ENCODE results near the gene HEXD. TPM values are rescaled to one million over a fixed set of nuclear protein-coding genes. Genes with fewer than 3 reads are reported as not detected.
"Not testable (repeated sequence)": the region's sequence is repeated elsewhere in the genome, so short reads cannot be mapped to it uniquely, and the experiment has no call there.

HEXD gene
- total and polyA plus RNA-seq, 11 donors: 9.9 to 24.1 (median 15.1) TPM

DNA sequence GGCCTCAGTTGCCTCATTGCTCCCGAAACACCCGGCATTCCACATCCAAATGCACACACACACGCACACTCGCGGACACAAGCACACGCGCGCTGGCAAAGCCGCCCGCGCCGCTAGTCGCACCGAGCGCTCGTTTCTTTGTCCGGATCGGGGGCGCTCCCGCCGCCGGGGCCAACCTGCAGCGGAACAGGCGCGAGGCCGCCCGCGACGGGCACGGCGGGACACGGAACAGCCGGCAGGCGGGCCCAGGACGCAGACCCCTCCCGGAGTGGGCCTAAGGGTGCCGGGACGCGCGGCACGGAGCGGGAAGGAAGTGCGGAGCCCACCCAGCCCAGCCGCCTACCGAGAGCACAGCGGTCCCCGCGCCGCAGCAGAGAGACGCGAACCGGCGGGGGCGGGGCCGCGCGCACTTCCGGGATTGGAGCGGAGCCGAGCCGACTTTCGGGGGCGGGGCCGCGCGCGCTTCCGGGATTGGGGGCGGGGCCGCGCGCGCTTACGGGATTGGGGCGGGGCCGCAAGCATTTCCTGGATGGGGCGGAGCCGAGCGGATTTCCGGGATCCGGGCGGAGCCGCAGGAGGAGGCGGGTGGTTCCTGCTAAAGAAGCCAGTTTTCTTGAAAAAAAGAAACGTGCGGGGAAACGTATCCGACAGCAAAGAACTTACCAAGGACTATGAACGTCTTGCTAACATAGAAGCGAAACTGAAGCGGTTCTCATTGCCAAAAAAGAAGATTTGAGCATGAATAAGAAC, 32.4 kb downstream of the HEXD start, which contains the start of gene CYBC1:
TSS of gene CYBC1 (minus strand) at position 396 of the 750 bp plus-strand sequence. CDS start 1,498 bp downstream, outside the sequence.
- Histone ChIP-seq H3K9me3 (no peaks in the 10 kb centered on the region), H3K4me3 (peak within 1 kb of the TSS; percentile 60 to 100 (median 95)), H3K4me1 (peaks cover 0 to 42% (median 23%) of the 10 kb centered on the region in 12 donors), H3K27ac (peak within 1 kb of the TSS; percentile 63 to 97 (median 94)), H3K36me3 (peaks cover 0 to 21% (median 0%) of the 10 kb centered on the region in 9 donors), H3K27me3 (no peaks in the 10 kb centered on the region)
- intact Hi-C loops (cut with DNase I): loop anchor here in 3 of 10 donors (1.0 to 5.0 kb wide), 3 partner anchors 8 to 33 kb away; partner anchors contain the start of genes HEXD (in 2 of the 3), OGFOD3 (in 2 of the 3) and NARF (in 1 of the 3)
- DNase-seq (peak; percentile 93 to 97 (median 94)), ATAC-seq (peak; percentile 90 to 97 (median 96))
- 0% methylated on average over 54 to 91 of the region's 91 CpGs for WGBS, 4 donors
- peak in 1 of 2 donors; percentile 86 for TF ChIP-seq POLR2A (IDR thresholded peaks at IDR 0.05)
- TF ChIP-seq, protein P1, sequence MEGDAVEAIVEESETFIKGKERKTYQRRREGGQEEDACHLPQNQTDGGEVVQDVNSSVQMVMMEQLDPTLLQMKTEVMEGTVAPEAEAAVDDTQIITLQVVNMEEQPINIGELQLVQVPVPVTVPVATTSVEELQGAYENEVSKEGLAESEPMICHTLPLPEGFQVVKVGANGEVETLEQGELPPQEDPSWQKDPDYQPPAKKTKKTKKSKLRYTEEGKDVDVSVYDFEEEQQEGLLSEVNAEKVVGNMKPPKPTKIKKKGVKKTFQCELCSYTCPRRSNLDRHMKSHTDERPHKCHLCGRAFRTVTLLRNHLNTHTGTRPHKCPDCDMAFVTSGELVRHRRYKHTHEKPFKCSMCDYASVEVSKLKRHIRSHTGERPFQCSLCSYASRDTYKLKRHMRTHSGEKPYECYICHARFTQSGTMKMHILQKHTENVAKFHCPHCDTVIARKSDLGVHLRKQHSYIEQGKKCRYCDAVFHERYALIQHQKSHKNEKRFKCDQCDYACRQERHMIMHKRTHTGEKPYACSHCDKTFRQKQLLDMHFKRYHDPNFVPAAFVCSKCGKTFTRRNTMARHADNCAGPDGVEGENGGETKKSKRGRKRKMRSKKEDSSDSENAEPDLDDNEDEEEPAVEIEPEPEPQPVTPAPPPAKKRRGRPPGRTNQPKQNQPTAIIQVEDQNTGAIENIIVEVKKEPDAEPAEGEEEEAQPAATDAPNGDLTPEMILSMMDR (IDR thresholded peaks at IDR 0.05): no peak

DNA sequence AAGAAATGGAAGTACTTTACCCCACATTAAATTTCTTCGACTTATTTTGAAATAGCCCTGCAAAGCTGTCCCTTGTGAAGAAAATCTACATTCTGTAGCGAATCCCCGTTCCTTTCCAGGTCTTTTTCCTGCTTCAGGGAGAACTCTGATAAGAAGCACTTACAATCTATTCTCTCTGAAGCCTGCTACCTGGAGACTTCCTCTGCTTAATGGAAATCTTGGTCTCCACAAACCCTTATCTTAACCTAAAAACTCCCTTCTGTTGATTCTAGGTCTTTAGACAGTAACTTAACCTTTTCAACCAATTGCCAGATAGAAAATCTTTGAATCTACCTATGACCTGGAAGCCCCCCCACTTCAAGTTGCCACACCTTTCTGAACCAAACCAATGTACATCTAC, 34.0 kb downstream of the HEXD start:
- Histone ChIP-seq H3K27ac (peak overlapping the region in 4 of 12 donors; percentile 93 to 95 (median 95)), H3K36me3 (peaks cover 0 to 7% (median 0%) of the 10 kb centered on the region in 9 donors), H3K4me3 (no peak overlapping the region), H3K4me1 (peaks cover 4 to 50% (median 28%) of the 10 kb centered on the region in 12 donors), H3K27me3 (no peaks in the 10 kb centered on the region), H3K9me3 (no peaks in the 10 kb centered on the region)
- 93 to 97% (median 95%) methylated on average over 3 of the region's 3 CpGs for WGBS, 4 donors
- intact Hi-C loops (cut with DNase I): loop anchor here in 1 of 10 donors (5.0 kb wide), 1 partner anchor 35 kb away; the partner anchor contains the start of genes HEXD and OGFOD3
- TF ChIP-seq, protein P1 (IDR thresholded peaks at IDR 0.05): no peak
- TF ChIP-seq POLR2A (IDR thresholded peaks at IDR 0.05): no peak
- DNase-seq (no peak), ATAC-seq (no peak)

DNA sequence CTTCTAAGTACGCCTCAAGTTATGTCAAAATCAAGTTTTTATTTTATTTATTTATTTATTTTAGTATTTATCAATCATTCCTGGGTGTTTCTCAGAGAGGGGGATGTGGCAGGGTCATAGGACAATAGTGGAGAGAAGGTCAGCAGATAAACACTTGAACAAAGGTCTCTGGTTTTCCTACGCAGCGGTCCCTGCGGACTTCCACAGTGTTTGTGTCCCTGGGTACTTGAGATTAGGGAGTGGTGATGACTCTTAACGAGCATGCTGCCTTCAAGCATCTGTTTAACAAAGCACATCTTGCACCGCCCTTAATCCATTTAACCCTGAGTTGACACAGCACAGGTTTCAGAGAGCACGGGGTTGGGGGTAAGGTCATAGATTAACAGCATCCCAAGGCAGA, 35.0 kb downstream of the HEXD start:
- DNase-seq, H3K27ac ChIP-seq, H3K36me3 ChIP-seq, H3K9me3 ChIP-seq, H3K4me3 ChIP-seq, ATAC-seq, H3K27me3 ChIP-seq: not testable (repeated sequence)
- intact Hi-C loops (cut with DNase I): loop anchor here in 1 of 10 donors (5.0 kb wide), 1 partner anchor 36 kb away; the partner anchor contains the start of genes HEXD and OGFOD3
- peaks cover 8 to 52% (median 36%) of the 10 kb centered on the region in 12 donors for H3K4me1 ChIP-seq
- 77 to 91% (median 81%) methylated on average over 7 of the region's 7 CpGs for WGBS, 4 donors

DNA sequence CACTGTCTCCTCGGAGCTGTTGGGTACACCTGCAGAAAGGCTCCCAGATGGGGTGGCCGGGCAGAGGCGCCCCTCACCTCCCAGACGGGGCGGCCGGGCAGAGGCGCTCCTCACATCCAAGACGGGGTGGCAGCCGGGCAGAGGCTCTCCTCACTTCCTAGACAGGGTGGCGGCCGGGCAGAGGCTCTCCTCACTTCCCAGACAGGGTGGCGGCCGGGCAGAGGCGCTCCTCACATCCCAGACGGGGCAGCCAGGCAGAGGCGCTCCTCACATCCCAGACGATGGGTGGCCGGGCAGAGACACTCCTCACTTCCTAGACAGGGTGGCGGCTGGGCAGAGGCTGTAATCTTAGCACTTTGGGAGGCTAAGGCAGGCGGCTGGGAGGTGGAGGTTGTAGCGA, 35.6 kb downstream of the HEXD start:
- not testable (repeated sequence) for H3K27me3 ChIP-seq, H3K9me3 ChIP-seq, H3K4me3 ChIP-seq, H3K36me3 ChIP-seq, H3K27ac ChIP-seq, ATAC-seq, DNase-seq
- intact Hi-C loops (cut with DNase I): loop anchor here in 1 of 10 donors (5.0 kb wide), 1 partner anchor 36 kb away; the partner anchor contains the start of genes HEXD and OGFOD3
- 94 to 98% (median 97%) methylated on average over 9 to 21 of the region's 21 CpGs for WGBS, 4 donors
- peaks cover 8 to 51% (median 36%) of the 10 kb centered on the region in 12 donors for H3K4me1 ChIP-seq
